HG02943 (cell line): ENCODE results near the gene CD164.

ENCODE experiments used
- ATAC-seq: cut with Tn5 transposase; IDR thresholded peaks from one replicate; pipeline ENCODE4 v1.9.1; 2021; ENCODE audit warnings: mild to moderate bottlenecking, low read depth, moderate library complexity; ENCODE audit not compliant: unreplicated experiment

Gene CD164

DNA sequence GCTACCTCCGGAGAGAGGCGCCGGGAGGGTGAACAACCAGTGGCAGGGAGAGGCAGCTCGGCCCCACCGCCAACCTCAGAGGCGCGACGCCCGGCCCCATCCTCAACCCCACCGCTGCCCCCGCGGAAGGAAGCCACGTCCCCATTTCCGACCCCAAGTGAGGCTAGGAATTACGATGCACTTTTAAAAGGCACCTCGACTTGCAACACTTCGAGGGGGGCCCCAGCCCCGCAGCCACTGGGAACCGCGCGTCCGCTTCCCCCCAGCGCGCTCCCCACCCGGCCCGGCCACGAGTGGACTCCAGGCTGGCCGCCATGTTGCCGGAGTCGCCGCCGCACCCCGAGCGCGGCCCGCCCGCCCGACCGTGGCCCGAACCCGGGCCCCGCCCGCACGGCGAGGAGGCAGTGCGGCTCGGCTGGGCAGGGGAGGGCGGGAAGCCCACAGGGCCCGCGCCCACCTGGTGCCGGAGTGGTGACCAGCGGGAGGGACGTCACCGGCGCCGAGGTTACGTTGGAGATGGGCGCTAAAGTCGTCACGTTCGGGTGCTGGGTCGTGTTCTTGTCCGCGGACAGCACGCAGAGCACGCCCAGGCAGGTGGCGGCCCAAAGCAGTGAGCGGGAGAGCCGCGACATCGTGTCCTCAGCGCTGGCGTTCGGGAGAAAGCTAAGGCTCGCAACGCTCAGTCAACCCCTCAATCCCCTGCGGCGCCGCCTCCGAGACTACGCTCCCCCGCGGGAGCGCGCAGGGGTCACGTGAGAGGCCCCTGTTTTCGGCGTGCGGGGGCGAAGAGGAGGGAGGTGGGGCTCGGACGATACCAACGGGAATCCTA is at the start of gene CD164:
TSS of gene CD164 (minus strand) at position 721 of the 829 bp plus-strand sequence. CDS start at position 632, 89 bp downstream.
- ATAC-seq, result peak; percentile 50

DNA sequence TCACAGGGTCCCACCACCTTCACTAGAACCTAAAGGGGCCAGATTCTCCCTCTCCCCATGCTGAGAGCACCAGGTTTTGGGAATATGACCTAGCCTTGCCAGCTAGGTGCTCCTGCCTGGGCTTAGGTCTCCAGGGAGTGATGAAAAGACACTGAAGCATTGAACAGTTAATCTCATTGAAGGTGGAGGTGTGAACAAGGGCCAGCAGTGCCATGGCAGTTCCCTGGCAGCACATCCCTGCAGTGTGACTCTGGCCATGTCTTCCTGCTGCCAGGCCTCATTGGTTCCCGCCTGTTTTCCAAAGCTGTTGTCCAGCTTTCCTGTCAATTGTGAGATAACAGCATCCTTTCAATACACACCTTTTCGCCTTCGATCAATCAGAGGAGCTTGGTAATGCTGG is 47.2 kb upstream of the CD164 start:
- ATAC-seq, result no peak

DNA sequence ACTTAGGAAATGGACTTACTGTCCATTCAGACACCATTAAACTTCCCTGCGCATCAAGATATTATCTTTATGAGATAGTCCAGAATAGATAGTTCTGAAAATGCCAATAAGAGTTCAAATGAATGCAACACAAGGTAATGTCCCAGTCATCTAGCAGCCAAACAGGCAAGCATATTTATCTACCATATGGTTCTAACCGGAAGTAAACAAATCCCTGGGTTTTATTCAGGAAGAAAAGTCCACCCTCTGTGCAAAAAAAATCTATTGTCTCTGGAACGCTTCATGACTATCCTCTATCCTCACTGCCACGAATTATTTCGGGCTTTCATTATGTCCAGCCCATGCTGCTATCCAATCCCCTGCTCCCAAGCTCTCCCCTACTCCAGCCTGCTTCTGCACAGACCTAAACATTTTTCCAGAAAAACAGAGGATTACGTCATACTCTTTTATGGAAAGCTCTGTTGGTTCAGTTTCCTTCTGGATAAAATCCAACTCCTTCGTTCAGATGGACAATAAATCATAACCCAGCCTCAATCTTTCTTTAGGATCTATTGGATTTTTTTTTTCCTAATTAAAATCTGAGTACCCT is 46.7 kb upstream of the CD164 start:
- no peak for ATAC-seq

DNA sequence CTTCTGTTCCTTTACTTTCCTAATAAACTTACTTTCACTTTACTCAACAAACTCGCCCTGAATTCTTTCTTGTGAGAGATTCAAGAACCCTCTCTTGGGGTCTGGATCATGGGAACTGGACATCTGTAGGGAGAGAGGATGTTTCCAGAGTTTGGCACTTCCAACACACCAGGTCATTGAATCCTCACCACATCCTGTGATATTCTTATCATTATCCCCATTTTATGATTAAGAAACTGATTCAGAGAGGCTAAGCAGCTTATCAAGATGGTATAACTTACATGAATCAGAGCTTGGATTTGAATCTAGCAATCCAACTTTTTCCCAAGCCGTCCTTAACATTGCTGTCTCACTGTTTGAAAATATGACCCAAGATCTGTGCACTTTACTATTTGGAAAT is 42.7 kb upstream of the CD164 start:
- no peak for ATAC-seq

DNA sequence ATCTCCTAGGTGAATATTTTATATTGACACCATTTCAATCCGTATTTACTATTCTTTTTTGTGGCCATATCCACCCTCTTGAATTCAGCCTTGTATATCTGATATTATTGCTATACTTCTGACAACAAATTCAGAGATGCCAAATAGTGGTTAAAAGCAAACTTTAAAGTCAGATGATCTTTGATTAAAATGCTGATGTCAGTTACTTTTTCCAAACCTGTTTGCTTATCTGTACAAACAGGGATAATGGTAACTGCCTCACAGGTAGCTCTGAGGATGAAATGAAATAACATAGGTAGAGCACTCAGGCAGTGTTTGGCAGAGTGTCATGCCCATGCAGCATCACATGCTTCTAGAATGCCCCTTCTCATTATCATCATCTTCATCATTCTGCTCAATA is 38.9 kb upstream of the CD164 start:
- ATAC-seq, result no peak

GRCh38 chr6:109420751-109421150 is 38.5 kb upstream of the CD164 start:
- no peak for ATAC-seq

GRCh38 chr6:109417646-109418045 is 35.4 kb upstream of the CD164 start:
- ATAC-seq, result no peak

GRCh38 chr6:109411034-109411433 is 28.8 kb upstream of the CD164 start:
- ATAC-seq, result no peak

DNA sequence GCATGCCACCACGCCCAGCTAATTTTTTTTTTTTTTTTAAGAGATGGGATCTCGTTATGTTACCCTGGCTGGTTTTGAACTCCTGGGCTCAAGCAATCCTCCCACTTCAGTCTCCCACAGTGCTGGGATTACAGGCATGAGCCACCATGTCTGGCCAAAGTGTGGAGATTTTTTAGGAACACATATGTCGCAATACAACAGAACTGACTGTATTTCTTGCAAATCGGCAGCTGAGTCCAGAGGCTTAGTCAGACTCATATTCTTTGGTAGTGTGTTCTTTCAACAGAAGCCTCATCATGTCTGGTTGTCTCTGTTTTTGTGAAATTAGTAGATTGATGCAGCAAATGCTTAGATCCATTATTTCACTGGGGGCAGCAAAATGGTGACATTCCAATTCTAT is 23.9 kb upstream of the CD164 start:
- no peak for ATAC-seq

DNA sequence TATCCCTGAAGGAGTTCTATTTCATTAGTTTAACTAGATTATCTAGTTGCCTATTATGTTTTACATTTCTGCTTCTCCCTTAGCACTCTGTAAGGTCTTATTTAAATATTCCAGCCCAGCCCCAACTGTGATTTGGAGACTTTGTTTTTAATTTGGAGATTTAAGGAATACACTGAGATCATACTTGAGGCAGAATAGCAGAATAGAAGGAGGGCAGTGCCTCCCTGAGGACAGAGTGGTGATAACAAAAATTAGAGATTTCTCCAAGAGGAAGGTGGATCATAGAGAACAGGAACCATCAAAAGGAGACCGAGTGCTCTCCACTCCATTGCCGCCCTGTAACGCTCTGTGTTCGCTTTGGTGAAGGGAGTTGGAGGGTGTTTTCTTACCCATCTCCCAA is 14.8 kb upstream of the CD164 start:
- ATAC-seq, result no peak

DNA sequence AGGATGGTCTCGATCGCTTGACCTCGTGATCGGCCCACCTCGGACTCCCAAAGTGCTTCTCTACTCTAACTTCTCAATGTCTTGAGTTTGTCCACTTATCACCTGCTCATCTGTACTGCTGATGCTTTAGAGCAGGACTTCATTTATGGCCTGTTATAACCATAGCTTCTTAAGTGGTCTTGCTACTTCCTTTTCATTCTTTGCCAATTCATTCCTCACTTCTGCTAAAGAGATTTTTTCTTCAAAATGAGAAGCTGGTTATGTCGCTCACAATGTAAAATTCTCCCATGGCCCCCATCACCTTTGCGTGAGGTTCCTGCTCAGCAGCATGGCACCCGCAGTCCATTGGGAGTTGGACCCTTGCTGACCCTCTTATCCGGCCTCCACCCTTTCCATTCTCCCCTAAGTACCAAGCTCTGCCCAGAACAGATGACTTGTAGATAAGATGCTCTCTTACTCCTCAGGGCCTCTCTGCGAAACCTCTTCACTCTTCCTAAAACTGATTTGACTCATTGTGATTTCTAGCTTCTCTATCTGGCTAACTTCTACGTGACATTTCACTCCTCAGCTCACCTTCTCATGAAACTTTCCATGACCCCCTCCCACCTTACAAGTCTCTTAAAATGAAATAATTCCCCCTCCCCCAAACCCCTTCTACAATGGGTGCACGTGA is 13.9 kb upstream of the CD164 start:
- ATAC-seq, result no peak

DNA sequence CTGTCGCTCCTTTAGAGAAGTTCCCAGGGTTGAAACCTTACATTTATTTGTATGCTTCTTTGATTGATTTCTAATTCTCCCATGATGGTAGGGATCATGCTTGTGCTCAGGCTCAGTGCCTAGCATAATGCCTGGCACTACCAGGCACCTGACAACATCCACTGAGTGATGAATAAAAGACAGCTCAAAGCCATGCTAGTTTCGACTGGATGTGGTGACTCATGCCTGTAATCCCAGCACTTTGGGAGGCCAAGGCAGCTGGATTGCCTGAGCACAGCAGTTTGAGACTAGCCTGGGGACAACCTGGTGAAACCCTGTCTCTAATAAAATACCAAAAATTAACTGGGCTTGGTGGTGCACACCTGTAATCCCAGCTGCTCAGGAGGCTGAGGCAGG is 11.6 kb upstream of the CD164 start:
- no peak for ATAC-seq

- ATAC-seq, result no peak
Observed at GRCh38 chr6:109393157-109393885, 11.1 kb upstream of the CD164 start.

DNA sequence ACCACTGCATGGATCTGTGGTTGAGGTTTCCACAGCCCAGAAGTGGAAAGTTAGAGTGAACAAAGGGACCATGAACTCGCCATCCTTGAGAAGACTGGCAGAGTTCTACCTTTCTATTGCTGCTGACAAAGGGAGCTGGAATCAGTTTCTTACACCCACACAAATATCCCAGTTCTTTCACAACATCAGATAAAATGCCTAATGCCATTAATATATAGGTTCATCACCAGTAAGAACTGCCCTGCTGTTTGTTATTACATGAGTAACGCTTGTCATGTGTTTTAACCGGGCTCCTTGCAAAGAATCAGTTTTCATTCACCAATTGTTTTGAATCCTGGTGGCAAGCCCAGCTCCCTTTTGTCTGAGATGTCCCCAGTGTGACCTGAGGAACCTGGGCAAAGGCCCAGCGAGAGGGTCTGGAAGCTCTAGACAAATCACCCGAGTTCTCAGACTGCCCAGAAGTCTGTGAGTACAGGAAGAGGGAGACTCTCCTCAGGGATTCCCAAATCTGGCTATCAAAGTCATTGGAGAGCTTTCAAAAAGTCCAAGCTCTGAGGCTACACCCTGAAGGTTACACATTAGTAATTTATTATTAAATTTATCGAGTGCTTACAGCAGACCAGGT is 7.5 kb upstream of the CD164 start:
- no peak for ATAC-seq

DNA sequence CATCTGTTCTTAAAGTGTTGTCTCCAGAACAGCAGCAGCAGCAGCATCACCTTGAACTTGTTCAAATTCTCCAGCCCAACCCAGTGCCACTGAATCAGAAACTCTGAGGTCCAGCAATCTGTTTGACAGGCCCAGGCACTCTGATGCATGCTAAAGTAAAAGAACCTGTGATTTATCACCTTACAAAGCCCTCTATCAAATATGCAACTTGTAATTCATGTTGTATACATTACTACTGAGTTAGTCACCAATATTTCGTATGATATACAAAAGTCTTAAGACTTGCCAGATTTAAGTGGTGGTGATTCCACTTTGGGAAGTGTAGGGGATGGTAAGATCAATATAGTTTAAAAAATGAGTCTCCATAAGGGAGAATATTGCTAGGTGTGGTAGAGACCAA is 6.0 kb upstream of the CD164 start:
- ATAC-seq, result no peak

DNA sequence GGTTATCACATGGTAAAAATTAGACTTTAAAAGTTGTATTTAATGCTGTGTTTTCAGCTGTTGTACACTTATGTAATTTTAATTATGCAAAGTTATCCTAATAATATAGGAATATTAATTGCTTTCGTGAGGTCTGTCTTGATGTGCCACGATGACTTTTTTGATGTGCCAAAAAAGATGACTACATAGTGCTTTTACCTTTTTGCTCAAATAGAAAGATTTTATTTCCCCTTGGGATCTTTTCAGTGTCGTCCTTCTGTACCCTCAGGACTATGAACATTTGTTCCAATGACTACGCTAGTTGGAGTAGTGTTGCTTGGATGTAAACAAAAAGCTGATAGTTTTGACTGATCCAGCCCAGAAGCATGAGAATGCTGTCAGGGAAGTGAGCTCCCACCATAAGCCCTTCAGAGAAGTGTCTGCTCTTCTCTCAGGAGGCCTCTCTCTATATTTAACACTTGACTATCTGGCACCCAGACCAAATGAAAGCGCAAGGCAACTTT is 1.2 kb upstream of the CD164 start:
- ATAC-seq, result no peak

DNA sequence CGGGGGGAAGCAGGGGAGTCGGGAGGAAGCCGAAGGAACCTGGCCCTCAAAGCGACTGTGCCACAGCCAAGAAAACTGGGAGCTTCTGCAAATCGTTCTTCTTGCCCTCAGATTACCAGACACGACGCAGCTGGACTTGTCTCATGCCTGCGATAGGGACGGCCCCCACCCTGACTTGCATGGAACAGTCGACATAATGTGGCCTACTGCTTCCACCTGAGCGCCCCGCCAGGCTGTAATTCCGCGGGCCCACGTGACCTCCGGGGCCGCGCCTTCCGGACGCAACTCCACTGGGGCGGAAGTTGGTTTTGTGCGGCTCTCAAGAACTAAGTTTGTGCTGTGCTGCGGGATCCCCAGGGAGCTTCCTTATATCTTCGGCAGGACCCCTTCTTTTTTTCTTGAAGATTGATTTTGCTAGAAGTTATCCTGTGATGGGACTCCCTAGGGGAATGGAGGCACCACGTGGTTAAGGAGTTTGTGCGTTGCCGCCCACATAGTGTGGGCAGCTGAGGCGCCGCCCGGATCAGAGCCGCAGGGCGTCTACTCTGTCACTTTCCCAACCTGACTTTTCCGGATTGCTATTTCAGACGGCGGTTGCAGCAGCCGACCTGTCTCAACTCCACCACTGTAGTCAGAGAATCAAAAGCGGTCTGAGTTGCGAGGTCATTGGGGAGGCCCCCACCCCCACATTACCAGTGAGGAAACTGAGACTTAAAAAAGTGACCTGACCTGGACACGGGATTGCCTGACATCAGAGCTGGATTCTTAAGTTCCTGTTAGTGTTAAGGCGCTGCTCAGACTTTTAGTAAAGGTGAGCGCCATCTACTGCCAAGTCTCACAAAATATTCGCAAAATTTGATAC is 540 bp upstream of the CD164 start:
- ATAC-seq, result peak; percentile 75

- no peak for ATAC-seq
Observed at GRCh38 chr6:109381061-109381746, 1.1 kb downstream of the CD164 start.

GRCh38 chr6:109379711-109380110 is 2.6 kb downstream of the CD164 start:
- ATAC-seq, result no peak
